Activated CD4-positive, alpha-beta T cell treated with anti-CD3 and anti-CD28 coated beads, Interleukin-2, amount 50 U/mL, for 1 hour (primary cell): ENCODE measurements around the gene ADARB2.
"Not testable (repeated sequence)": the region's sequence is repeated elsewhere in the genome, so short reads cannot be mapped to it uniquely, and the experiment has no call there.

Source experiments
- DNase-seq: peaks from one replicate; pipeline ENCODE4 v3.0.0-alpha.2; 2020

ADARB2 gene

GRCh38 chr10:1327759-1328158 lies 409.6 kb downstream of the ADARB2 start:
- no peak for DNase-seq

DNA sequence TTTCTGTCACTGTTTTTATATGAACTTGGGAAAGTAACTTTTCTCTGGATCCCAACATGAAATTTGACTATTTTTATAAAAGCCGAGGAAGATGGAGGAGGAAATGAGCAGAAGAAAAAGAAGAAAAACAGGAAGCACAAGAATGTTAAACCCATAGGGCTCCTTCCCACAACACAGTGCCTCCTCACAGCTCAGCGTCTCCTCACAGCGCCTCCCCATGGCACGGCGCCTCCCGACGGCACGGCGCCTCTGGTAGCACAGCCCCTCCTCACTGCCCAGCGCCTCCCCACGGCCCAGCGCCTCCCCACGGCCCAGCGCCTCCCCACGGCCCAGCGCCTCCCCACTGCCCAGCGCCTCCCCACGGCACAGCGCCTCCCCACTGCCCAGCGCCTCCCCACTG lies 410.8 kb downstream of the ADARB2 start:
- DNase-seq: not testable (repeated sequence)

DNA sequence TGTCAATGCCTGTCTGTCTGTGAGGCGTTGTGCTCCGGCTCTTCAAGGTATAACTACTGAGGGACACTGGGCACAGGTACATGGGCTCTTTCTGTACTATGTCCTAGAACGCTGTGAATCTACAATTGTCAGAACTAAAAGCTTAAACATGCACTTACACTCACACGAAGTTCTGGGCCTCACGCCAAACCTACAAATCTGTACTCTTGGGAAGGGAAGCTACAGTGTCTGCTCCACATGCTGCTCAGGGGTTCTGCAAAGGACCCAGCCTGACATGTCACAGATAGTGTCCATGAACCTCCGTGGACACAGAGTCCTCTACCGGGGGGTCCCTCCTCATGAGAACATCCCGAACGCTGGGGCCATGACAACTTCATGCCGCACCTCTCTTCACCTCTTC lies 412.4 kb downstream of the ADARB2 start:
- no peak for DNase-seq

GRCh38 chr10:1323951-1324350 lies 413.4 kb downstream of the ADARB2 start:
- no peak for DNase-seq

DNA sequence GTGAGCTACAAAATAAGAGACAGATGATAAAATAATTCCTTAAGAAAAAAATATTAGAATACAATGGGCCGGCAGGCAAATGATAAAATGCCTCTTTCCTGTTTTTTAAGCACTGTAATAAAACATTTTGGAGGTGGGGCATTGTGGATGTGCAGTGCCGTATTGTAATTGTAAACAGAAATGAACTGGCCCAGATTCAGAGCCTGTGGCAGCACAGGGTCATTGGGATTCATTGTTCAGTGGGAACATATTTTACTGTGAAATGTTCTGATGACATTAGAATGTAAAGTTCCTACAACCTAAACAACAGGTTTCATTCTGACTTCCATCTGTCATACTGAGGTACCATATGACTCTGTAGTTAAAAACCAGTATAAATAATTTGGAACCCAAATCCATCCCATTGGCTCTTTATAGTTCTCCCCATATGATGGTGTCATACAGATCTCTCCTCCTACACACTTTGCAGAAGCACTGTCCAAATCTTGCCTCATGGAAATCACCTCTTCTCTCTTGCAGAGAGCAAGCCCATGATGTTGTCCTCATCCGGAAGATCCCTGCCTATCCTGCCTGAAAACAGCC lies 416.5 kb downstream of the ADARB2 start:
- no peak for DNase-seq

DNA sequence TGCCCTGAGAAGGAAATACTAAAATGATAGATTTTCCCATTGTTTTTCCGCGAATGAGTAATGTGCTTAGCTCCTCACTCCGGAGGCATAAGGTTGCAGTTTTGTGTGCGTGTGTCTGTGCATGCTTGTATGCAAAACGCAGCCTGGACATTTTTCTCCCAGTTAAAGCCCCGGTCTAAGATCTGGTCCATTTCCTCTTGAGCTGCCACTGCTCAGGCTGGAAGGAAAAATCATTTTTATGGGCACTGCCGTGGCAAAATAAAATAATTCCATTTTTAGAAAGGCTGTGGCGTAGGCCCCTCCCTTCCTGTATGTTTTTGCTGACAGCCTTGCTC lies 420.5 kb downstream of the ADARB2 start:
- DNase-seq: no peak

DNA sequence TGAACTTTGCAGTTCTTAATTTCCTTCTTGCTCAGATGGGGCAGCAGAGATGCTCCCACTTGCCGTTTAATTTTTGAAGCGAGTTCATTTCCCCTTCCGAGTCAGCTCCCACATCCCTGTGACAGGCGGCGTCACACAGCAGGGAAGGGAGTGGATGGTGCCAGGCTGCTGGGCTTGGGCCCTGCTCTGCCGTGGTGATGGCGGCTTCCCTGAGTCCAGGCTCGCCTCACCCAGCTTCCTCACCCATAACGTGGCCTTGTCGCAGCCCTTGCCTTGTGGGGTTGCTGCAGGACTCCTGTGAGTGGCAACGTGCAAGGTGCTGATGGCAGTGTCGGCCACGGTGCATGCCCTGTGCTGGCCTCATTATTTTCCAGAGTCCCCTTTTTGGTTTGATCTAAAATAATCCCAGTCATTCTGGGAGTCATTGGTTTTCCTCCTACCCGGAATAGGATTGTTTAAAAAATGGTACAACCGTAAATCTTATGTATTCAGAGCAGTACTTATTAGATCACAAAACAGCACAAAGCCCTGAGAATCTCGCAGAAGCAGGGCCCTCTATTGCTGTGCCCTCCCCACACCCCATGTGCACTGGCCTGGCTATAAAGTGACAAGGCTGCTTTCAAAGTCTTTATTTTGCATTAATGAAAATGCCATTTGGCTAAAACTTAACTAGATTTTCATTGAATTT lies 421.1 kb downstream of the ADARB2 start:
- no peak for DNase-seq

GRCh38 chr10:1315178-1315577 lies 422.1 kb downstream of the ADARB2 start:
- DNase-seq: no peak

DNA sequence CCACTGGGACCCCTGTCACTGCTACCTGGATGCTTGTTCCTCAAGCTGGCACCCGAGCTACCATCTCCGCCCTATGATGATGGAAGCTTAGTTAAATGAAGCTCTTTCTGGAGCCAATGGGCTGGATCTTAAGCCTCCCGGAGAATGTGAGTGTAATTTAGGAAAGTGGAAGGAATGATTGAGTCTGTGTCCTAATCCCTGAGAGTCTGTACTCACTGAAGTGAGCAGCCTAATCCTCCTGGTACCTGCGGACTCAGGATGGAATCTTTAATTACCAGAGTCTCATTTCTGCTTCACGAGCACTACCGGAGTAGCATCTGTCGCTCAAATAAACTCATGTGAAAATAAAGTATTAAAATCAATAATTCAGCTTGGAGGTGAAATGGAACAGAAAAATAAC lies 425.6 kb downstream of the ADARB2 start:
- no peak for DNase-seq

DNA sequence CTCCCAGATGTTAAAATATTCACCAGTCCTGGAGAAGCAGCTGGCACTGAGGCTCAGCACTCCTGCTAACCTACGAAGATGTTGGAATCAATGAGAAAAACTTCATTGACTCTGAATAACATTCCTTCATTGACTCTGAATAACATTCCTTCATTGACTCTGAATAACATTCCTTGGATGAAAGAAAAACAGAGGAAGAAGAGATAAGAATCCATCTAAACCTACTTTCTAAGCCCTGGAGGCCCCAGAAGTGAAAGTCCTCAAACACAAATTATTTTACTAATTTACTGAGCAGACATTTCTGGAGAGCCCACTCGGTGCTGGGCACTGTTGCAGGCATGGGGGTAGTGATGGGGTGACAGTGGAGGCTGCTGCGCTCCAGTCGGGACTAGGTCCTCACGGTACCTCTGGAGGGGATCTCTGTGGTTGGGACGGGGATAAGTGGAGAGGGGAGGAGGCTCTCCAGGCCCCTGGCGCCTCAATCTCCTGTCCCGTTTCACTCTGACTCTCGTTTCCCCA lies 427.0 kb downstream of the ADARB2 start:
- no peak for DNase-seq

GRCh38 chr10:1309617-1310270 lies 427.6 kb downstream of the ADARB2 start:
- no peak for DNase-seq

DNA sequence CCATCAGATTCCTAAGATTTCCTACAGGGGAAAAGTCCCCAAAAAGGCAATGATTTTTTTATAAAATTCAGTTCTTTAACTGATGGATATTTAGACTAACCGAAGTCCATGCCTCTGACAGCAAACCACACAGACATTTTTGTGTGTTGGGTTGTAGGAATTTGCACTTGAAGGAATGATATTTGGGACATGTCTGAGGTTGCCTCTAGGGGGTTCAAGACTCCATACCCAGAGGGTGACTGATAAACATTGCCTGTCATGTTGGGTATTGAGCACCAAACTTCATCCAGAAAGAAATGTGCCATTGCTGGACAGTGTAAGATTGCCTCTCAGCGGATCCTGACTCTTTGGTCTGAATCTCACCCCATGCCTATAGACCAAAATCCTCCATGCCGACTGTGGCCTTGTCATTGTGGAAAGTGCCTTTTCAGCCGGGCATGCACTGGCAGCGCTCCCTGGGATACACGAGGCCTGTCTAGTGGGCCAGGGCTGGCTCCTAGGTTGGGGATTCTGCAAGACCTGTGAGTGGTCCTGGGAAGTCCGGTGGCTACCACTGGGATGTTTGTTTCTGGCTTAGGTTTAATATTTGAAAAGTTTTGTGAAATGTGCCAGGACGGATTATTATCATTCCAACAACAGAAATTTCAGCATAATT lies 428.2 kb downstream of the ADARB2 start:
- no peak for DNase-seq

GRCh38 chr10:1308173-1308961 lies 429.0 kb downstream of the ADARB2 start:
- DNase-seq: no peak

- no peak for DNase-seq
Measured at GRCh38 chr10:1301143-1301542, 436.2 kb downstream of the ADARB2 start.

GRCh38 chr10:1300218-1300617 lies 437.1 kb downstream of the ADARB2 start:
- DNase-seq: no peak

DNA sequence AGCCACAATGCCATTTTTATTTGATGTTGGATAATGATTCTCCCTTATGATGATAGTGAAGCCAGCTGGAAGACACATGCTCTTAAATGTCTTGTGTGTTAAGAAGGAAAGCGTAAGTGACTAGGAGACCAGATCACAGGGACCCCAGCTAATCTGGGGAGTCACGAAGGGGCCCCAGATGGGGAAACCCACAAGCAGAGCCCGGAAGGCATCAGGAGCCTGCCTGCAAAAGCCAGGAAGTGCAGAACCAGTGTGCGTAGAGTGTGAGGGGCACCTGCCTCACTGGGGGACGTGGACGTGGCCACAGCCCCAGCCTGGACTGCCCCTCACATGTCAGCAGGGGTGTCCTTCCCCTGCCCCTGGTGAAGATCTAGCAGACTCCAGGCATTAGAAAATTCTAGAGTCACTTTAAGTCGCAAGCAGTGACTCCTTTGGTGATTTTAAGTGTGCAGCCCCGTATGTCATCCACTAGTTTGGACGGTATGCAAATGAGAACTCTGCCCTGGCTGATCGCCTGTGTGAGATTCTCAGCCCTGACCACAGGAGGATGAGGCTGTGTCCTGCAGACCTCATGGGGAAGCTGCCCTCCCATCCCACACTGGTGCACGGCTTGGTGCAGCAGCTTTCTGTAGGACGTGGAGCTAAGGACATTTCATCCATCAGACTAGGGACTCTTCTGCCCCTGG lies 438.1 kb downstream of the ADARB2 start:
- DNase-seq: no peak

GRCh38 chr10:1297566-1298301 lies 439.6 kb downstream of the ADARB2 start:
- DNase-seq: no peak

DNA sequence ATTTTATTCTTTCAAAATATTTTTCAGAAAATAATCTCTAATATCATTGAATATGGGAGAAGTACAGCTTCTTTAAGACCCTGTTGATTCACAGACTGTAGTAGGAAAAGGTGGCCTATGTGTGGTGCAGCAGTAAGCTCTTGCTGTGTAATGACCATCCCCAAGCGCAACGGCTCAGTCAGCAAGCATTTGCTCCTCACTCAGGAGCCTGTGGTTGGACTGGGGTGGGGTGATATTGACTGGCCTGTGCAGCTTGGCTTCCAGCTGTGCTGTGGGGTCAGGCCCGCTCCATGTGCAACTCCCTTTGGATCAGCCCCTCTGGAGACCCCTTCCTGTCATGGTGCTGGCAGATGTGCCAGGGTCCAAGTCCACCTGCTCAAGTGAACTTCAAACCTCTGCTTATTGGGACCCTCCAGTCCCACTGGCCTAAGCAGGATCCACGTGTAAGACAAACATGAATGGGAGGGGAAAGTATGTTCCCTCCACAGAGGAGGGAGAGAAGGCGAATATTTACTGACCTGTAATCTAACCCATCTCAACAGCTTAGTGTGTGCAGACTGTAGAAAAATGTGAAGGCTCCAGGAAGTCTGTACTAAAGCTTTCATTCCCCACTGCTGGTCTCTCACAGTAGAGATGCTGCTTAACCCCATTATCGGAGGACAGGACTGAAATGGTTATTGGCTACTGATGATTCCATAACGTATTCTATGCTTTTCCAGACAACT lies 441.4 kb downstream of the ADARB2 start:
- no peak for DNase-seq

- no peak for DNase-seq
Measured at GRCh38 chr10:1294748-1295147, 442.6 kb downstream of the ADARB2 start.

GRCh38 chr10:1293636-1294435 lies 443.5 kb downstream of the ADARB2 start:
- DNase-seq: no peak
